Measurements from ENCODE around the gene ANGPTL5. TPM values are rescaled to one million over a fixed set of nuclear protein-coding genes. Genes with fewer than 3 reads are reported as not detected.
A peak's percentile ranks its signal among the peaks of the same experiment; 100 is the strongest.

ANGPTL5 gene
- total RNA-seq, 6 experiments from 2014 or later, result not detected

DNA sequence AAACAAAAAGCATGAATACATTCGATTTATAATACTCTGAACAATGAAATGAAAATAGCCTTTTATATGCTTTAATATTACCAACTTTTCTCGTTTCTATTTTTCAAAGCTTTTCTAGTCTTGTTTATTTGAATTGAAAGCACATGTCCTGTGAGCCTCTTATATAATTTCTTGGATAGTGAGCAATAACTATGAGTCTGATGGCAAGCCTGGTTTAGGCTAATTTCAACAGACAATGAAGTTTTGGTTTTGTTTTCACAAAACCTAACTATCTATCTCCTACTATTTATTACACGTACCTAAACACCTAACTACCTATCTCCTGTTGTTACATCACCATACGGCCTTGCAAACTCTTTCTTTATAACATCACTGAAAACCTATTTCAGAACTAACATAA is 30.7 kb downstream of the ANGPTL5 start:
- 61% methylated on average over 4 of the region's 4 CpGs for WGBS (ENCODE audit: insufficient coverage, low coverage, low lambda C conversion rate, missing lambda C conversion rate)
- no peak overlapping the region for H3K27ac ChIP-seq
- H3K36me3 ChIP-seq, result no peaks in the 10 kb centered on the region
- H3K27me3 ChIP-seq, result no peaks in the 10 kb centered on the region
- H3K4me3 ChIP-seq, result no peak overlapping the region
- no peaks in the 10 kb centered on the region for H3K9me3 ChIP-seq
- DNase-seq, result no peak
- no peak for ATAC-seq
- H3K4me1 ChIP-seq, result no peaks in the 10 kb centered on the region
- intact Hi-C loops (cut with DNase I), result no loop called here
- no peak for TF ChIP-seq CTCF (IDR thresholded peaks at IDR 0.05)
- no peak for TF ChIP-seq POLR2A (IDR thresholded peaks at IDR 0.05)

- Histone ChIP-seq H3K27ac (no peak overlapping the region), H3K9me3 (no peaks in the 10 kb centered on the region), H3K4me1 (peaks cover 0 to 4% (median 0%) of the 10 kb centered on the region in 4 donors), H3K36me3 (no peaks in the 10 kb centered on the region), H3K27me3 (no peaks in the 10 kb centered on the region), H3K4me3 (no peak overlapping the region)
- intact Hi-C loops (cut with DNase I), result no loop called here
- ATAC-seq, result no peak
- no peak for DNase-seq
- WGBS (ENCODE audit: insufficient coverage, low coverage, low lambda C conversion rate, missing lambda C conversion rate), result 60% methylated on average over 1 of the region's 2 CpGs
- no peak for TF ChIP-seq CTCF (IDR thresholded peaks at IDR 0.05)
- no peak for TF ChIP-seq POLR2A (IDR thresholded peaks at IDR 0.05)
Measured at GRCh38 chr11:101881586-101881985, 34.7 kb downstream of the ANGPTL5 start.

GRCh38 chr11:101880222-101880621 is 36.1 kb downstream of the ANGPTL5 start:
- Histone ChIP-seq H3K27me3 (no peaks in the 10 kb centered on the region), H3K9me3 (no peaks in the 10 kb centered on the region), H3K27ac (no peak overlapping the region), H3K36me3 (no peaks in the 10 kb centered on the region), H3K4me3 (peak overlapping the region in 1 of 3 donors; percentile 22), H3K4me1 (peaks cover 0 to 4% (median 0%) of the 10 kb centered on the region in 4 donors)
- 17% methylated on average over 4 of the region's 4 CpGs for WGBS (ENCODE audit: insufficient coverage, low coverage, low lambda C conversion rate, missing lambda C conversion rate)
- TF ChIP-seq POLR2A (IDR thresholded peaks at IDR 0.05) (no peak), CTCF (IDR thresholded peaks at IDR 0.05) (peak; percentile 46 to 60 (median 54))
- DNase-seq, result no peak
- peak; percentile 71 to 88 (median 84) for ATAC-seq
- intact Hi-C loops (cut with DNase I), result no loop called here

GRCh38 chr11:101872171-101872882 is 44.0 kb downstream of the ANGPTL5 start:
- DNase-seq (no peak), ATAC-seq (no peak)
- H3K27ac ChIP-seq, result no peak overlapping the region
- peaks cover 0 to 7% (median 3%) of the 10 kb centered on the region in 4 donors for H3K4me1 ChIP-seq
- WGBS (ENCODE audit: insufficient coverage, low coverage, low lambda C conversion rate, missing lambda C conversion rate), result 80% methylated on average over 6 of the region's 6 CpGs
- H3K27me3 ChIP-seq, result no peaks in the 10 kb centered on the region
- no peaks in the 10 kb centered on the region for H3K9me3 ChIP-seq
- TF ChIP-seq POLR2A (IDR thresholded peaks at IDR 0.05) (no peak), CTCF (IDR thresholded peaks at IDR 0.05) (no peak)
- H3K4me3 ChIP-seq, result no peak overlapping the region
- intact Hi-C loops (cut with DNase I), result no loop called here
- H3K36me3 ChIP-seq, result no peaks in the 10 kb centered on the region
